Measurements from ENCODE around the gene CBLN3.

CBLN3 gene

GRCh38 chr14:24378981-24379906, 50.2 kb downstream of the CBLN3 start:
- no peak for FAIRE-seq

- no peak for FAIRE-seq
Observed at GRCh38 chr14:24378327-24378726, 51.1 kb downstream of the CBLN3 start.

GRCh38 chr14:24377657-24378056, 51.8 kb downstream of the CBLN3 start:
- FAIRE-seq, result no peak

GRCh38 chr14:24377126-24377525, 52.3 kb downstream of the CBLN3 start:
- FAIRE-seq, result no peak

Data from islet of Langerhans (tissue), 1 donor.